GM18505 (cell line): Measurements from ENCODE around the gene RNF167.
"Not testable (repeated sequence)": the region's sequence is repeated elsewhere in the genome, so short reads cannot be mapped to it uniquely, and the experiment has no call there.

ENCODE experiments used
- ATAC-seq: cut with Tn5 transposase; IDR thresholded peaks from one replicate; pipeline ENCODE4 v1.9.1; 2021; ENCODE audit not compliant: unreplicated experiment
- POLR2A ChIP-seq: IDR thresholded peaks from 4 replicates; pipeline ENCODE4 v1.6.1; 2011; ENCODE audit warnings: borderline replicate concordance; ENCODE audit not compliant: insufficient read depth, insufficient read length; ENCODE audit errors: extremely low read depth

Gene RNF167

GRCh38 chr17:4919511-4920047 is 20.5 kb upstream of the RNF167 start:
- ATAC-seq: no peak
- no peak for TF ChIP-seq POLR2A

GRCh38 chr17:4920351-4921048 is 19.6 kb upstream of the RNF167 start:
- TF ChIP-seq POLR2A: no peak
- ATAC-seq: no peak

- ATAC-seq: no peak
- TF ChIP-seq POLR2A: no peak
These were observed 18.7 kb upstream of the RNF167 start for GRCh38 chr17:4921320-4921719.

GRCh38 chr17:4926577-4927335 is 13.3 kb upstream of the RNF167 start:
- not testable (repeated sequence) for ATAC-seq

- TF ChIP-seq POLR2A: no peak
- no peak for ATAC-seq
These were observed 11.2 kb upstream of the RNF167 start for GRCh38 chr17:4928881-4929280.

- peak; percentile 8 for TF ChIP-seq POLR2A
These were observed 8.1 kb upstream of the RNF167 start, which contains the start of gene GP1BA for GRCh38 chr17:4931963-4932362. Gene GP1BA (plus strand): TSS chr17:4932277. CDS start chr17:4932605, 328 bp downstream.

GRCh38 chr17:4932756-4933155 is 7.3 kb upstream of the RNF167 start:
- no peak for ATAC-seq
- no peak for TF ChIP-seq POLR2A

More at GRCh38 chr17:4931963-4932362, 8.1 kb upstream of the RNF167 start, which contains the start of gene GP1BA:
- no peak for ATAC-seq

- ATAC-seq: no peak
- TF ChIP-seq POLR2A: no peak
These were observed 6.4 kb upstream of the RNF167 start for GRCh38 chr17:4933646-4934045.

GRCh38 chr17:4934173-4934979 is 5.7 kb upstream of the RNF167 start:
- TF ChIP-seq POLR2A: no peak
- ATAC-seq: no peak

GRCh38 chr17:4935650-4936049 is 4.4 kb upstream of the RNF167 start:
- ATAC-seq: no peak
- TF ChIP-seq POLR2A: no peak

- TF ChIP-seq POLR2A: no peak
- no peak for ATAC-seq
These were observed 3.6 kb upstream of the RNF167 start for GRCh38 chr17:4936436-4936835.

GRCh38 chr17:4937553-4937952 is 2.5 kb upstream of the RNF167 start:
- no peak for TF ChIP-seq POLR2A
- ATAC-seq: no peak

- no peak for ATAC-seq
- TF ChIP-seq POLR2A: no peak
These were observed 2.0 kb upstream of the RNF167 start for GRCh38 chr17:4938069-4938491.
